HCT116 (cell line): ENCODE measurements around the gene FHIT.

Source experiments
- CEBPB ChIP-seq: IDR thresholded peaks from 2 replicates; pipeline ENCODE4 v1.6.1; 2012; ENCODE audit warnings: low read depth
- EZH2 ChIP-seq: fragments of 200-600 bp; sonication (generic); IDR thresholded peaks from 2 replicates; pipeline ENCODE4 v1.6.1; 2017; ENCODE audit warnings: antibody characterized with exemption, mixed run types
- EZH2phosphoT487 ChIP-seq: fragments of 200-600 bp; IDR thresholded peaks from 2 replicates; pipeline ENCODE4 v1.6.1; 2018; ENCODE audit warnings: antibody characterized with exemption, borderline replicate concordance
- FOSL1 ChIP-seq: IDR thresholded peaks from 2 replicates; pipeline ENCODE4 v1.6.1; 2012; ENCODE audit warnings: low read depth
- JUND ChIP-seq: IDR thresholded peaks from 2 replicates; pipeline ENCODE4 v1.6.1; 2012
- MAX ChIP-seq: IDR thresholded peaks from 2 replicates; pipeline ENCODE4 v1.6.1; 2012
- POLR2A ChIP-seq: IDR thresholded peaks from 2 replicates; pipeline ENCODE4 v1.7.0; 2011; ENCODE audit warnings: borderline replicate concordance; ENCODE audit not compliant: insufficient read depth, insufficient read length; ENCODE audit errors: extremely low read depth
- POLR2AphosphoS5 ChIP-seq: IDR thresholded peaks from 2 replicates; pipeline ENCODE4 v1.6.1; 2011; ENCODE audit warnings: mild to moderate bottlenecking, low read depth, low read length, moderate library complexity
- RAD21 ChIP-seq: IDR thresholded peaks from 2 replicates; pipeline ENCODE4 v1.6.1; 2012; ENCODE audit warnings: low read depth, mild to moderate bottlenecking
- REST ChIP-seq: IDR thresholded peaks from 2 replicates; pipeline ENCODE4 v1.6.1; 2012; ENCODE audit warnings: low read depth
- SP1 ChIP-seq: IDR thresholded peaks from 2 replicates; pipeline ENCODE4 v1.6.1; 2012; ENCODE audit warnings: low read depth
- YY1 ChIP-seq: IDR thresholded peaks from 2 replicates; pipeline ENCODE4 v1.6.1; 2011; ENCODE audit warnings: low read length, low read depth, moderate library complexity, mild to moderate bottlenecking; ENCODE audit not compliant: insufficient replicate concordance; ENCODE audit errors: extremely low read depth
- TF ChIP-seq, protein P1 (sequence below), 3 experiments: fragments of 200-600 bp in 1 of 3; sonication (generic) in 1 of 3; IDR thresholded peaks in 2 of 3; conservative IDR thresholded peaks in 1 of 3; 2 replicates each; pipeline ENCODE4 v1.5.1; 2012 to 2017; ENCODE audit warnings: low read depth in 2 of 3, low read length in 2 of 3, antibody characterized with exemption in 1 of 3, borderline replicate concordance in 1 of 3, control low read depth in 1 of 3, mild to moderate bottlenecking in 1 of 3, mixed read lengths in 1 of 3, mixed run types in 1 of 3, moderate library complexity in 1 of 3; ENCODE audit not compliant: insufficient read depth in 1 of 3
- TF ChIP-seq, protein P2 (sequence below): IDR thresholded peaks from 2 replicates; pipeline ENCODE4 v1.6.1; 2011; ENCODE audit warnings: mild to moderate bottlenecking, low read length, moderate library complexity; ENCODE audit not compliant: insufficient replicate concordance; ENCODE audit errors: extremely low read depth

DNA sequence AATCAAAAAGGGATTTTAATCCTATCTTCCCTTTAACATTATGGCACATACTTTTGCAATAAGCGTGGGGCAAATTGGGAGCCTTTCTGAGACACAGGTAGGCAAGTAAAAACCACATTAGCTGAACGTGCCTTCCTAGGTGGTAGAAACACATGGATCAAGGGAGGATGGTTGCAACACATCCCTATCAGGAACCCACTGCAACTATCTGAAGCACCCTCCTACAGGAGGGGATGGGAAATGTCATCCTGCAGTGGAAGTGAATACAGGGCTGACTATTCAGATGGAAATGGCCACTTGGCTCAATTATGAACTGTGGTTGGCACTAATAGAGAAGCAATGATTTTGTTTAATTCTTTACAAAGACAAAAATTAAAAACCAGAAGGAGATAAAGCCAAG is 826.3 kb downstream of the FHIT start:
- TF ChIP-seq, protein P1, sequence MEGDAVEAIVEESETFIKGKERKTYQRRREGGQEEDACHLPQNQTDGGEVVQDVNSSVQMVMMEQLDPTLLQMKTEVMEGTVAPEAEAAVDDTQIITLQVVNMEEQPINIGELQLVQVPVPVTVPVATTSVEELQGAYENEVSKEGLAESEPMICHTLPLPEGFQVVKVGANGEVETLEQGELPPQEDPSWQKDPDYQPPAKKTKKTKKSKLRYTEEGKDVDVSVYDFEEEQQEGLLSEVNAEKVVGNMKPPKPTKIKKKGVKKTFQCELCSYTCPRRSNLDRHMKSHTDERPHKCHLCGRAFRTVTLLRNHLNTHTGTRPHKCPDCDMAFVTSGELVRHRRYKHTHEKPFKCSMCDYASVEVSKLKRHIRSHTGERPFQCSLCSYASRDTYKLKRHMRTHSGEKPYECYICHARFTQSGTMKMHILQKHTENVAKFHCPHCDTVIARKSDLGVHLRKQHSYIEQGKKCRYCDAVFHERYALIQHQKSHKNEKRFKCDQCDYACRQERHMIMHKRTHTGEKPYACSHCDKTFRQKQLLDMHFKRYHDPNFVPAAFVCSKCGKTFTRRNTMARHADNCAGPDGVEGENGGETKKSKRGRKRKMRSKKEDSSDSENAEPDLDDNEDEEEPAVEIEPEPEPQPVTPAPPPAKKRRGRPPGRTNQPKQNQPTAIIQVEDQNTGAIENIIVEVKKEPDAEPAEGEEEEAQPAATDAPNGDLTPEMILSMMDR (IDR thresholded peaks at IDR 0.05 in 2 of 3, conservative IDR thresholded peaks at IDR 0.05 in 1 of 3; ENCODE audit: borderline replicate concordance in 1 of 3, insufficient read depth in 1 of 3, low read depth in 2 of 3, low read length in 2 of 3) = no peak
- TF ChIP-seq RAD21 = no peak
- no peak for TF ChIP-seq POLR2AphosphoS5
- TF ChIP-seq, protein P2, sequence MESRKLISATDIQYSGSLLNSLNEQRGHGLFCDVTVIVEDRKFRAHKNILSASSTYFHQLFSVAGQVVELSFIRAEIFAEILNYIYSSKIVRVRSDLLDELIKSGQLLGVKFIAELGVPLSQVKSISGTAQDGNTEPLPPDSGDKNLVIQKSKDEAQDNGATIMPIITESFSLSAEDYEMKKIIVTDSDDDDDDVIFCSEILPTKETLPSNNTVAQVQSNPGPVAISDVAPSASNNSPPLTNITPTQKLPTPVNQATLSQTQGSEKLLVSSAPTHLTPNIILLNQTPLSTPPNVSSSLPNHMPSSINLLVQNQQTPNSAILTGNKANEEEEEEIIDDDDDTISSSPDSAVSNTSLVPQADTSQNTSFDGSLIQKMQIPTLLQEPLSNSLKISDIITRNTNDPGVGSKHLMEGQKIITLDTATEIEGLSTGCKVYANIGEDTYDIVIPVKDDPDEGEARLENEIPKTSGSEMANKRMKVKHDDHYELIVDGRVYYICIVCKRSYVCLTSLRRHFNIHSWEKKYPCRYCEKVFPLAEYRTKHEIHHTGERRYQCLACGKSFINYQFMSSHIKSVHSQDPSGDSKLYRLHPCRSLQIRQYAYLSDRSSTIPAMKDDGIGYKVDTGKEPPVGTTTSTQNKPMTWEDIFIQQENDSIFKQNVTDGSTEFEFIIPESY = no peak
- no peak for TF ChIP-seq MAX
- no peak for TF ChIP-seq EZH2phosphoT487
- no peak for TF ChIP-seq EZH2
- TF ChIP-seq CEBPB = no peak
- TF ChIP-seq POLR2A = no peak
- TF ChIP-seq JUND = no peak
- TF ChIP-seq SP1 = no peak
- TF ChIP-seq YY1 = no peak
- TF ChIP-seq REST = no peak
- no peak for TF ChIP-seq FOSL1
